HG02852 (cell line): Measurements from ENCODE around the gene ALMS1.
"Not testable (repeated sequence)": the region's sequence is repeated elsewhere in the genome, so short reads cannot be mapped to it uniquely, and the experiment has no call there.

Experiments used
- ATAC-seq: cut with Tn5 transposase; IDR thresholded peaks from one replicate; pipeline ENCODE4 v1.9.1; 2021; ENCODE audit warnings: mild to moderate bottlenecking, moderate library complexity; ENCODE audit not compliant: unreplicated experiment

ALMS1 gene

GRCh38 chr2:73386894-73387636, 1.4 kb downstream of the ALMS1 start:
- no peak for ATAC-seq

- no peak for ATAC-seq
Observed at GRCh38 chr2:73402386-73403103, 16.9 kb downstream of the ALMS1 start.

GRCh38 chr2:73403237-73403636, 17.6 kb downstream of the ALMS1 start:
- no peak for ATAC-seq

GRCh38 chr2:73404409-73404808, 18.8 kb downstream of the ALMS1 start:
- ATAC-seq: no peak

- no peak for ATAC-seq
Observed at GRCh38 chr2:73406996-73407395, 21.4 kb downstream of the ALMS1 start.

- ATAC-seq: peak; percentile 86
Observed at GRCh38 chr2:73408198-73408597, 22.6 kb downstream of the ALMS1 start.

- no peak for ATAC-seq
Observed at GRCh38 chr2:73414696-73415095, 29.1 kb downstream of the ALMS1 start.

- ATAC-seq: no peak
Observed at GRCh38 chr2:73415906-73416305, 30.3 kb downstream of the ALMS1 start.

GRCh38 chr2:73418343-73418742, 32.7 kb downstream of the ALMS1 start:
- no peak for ATAC-seq

- ATAC-seq: no peak
Observed at GRCh38 chr2:73423913-73424312, 38.3 kb downstream of the ALMS1 start.

GRCh38 chr2:73426176-73426575, 40.5 kb downstream of the ALMS1 start:
- ATAC-seq: no peak

GRCh38 chr2:73436019-73436418, 50.4 kb downstream of the ALMS1 start:
- ATAC-seq: no peak

- no peak for ATAC-seq
Observed at GRCh38 chr2:73444202-73444601, 58.6 kb downstream of the ALMS1 start.

GRCh38 chr2:73448856-73449255, 63.2 kb downstream of the ALMS1 start:
- ATAC-seq: no peak

GRCh38 chr2:73449404-73449803, 63.8 kb downstream of the ALMS1 start:
- no peak for ATAC-seq

- peak; percentile 94 for ATAC-seq
Observed at GRCh38 chr2:73451263-73451972, 65.8 kb downstream of the ALMS1 start.

- ATAC-seq: no peak
Observed at GRCh38 chr2:73457982-73458381, 72.3 kb downstream of the ALMS1 start.

- not testable (repeated sequence) for ATAC-seq
Observed at GRCh38 chr2:73462388-73462787, 76.8 kb downstream of the ALMS1 start.

- no peak for ATAC-seq
Observed at GRCh38 chr2:73468376-73468775, 82.7 kb downstream of the ALMS1 start.

GRCh38 chr2:73483874-73484273, 98.2 kb downstream of the ALMS1 start:
- ATAC-seq: not testable (repeated sequence)

GRCh38 chr2:73487112-73487657, 101.5 kb downstream of the ALMS1 start:
- ATAC-seq: no peak
